ENCODE data around the gene MXI1.

GRCh38 chr10:110336111-110336721, 128.8 kb downstream of the MXI1 start:
- TF ChIP-seq CTCF (conservative IDR thresholded peaks at IDR 0.05; ENCODE audit: low read depth in 2 of 2) (0 out of 4 replicates have a peak, but pooled peaks of 1 of the 2 experiments have one; percentile 17), ZNF114 (CRISPR knock-in tag; IDR thresholded peaks at IDR 0.05) (no peak)

Measured in GM23338 (cell line).